Measurements from ENCODE around the gene ZNF488. TPM values are rescaled to one million over a fixed set of nuclear protein-coding genes. Genes with fewer than 3 reads are reported as not detected.

The ZNF488 gene
- polyA plus RNA-seq, 2 of the 4 experiments (the other 2 are of a cell fraction): 4.0 to 8.3 TPM

Other genes starting within 250 kb of the ZNF488 start
- not detected in 2 replicates for gene GDF10, start 84.1 kb downstream of the ZNF488 start, polyA plus RNA-seq (2011; rRNA removed)
- 0.04 to 0.10 TPM (median 0.09 TPM) in 3 replicates for gene GDF10, start 84.1 kb downstream of the ZNF488 start, polyA plus RNA-seq (2017; fragmentation: RNase III; extraction: RNeasy Plus Mini Kit Qiagen cat#74134 plus additional on column Dnase treatment)
- not detected in 2 replicates for gene GDF2, start 61.8 kb downstream of the ZNF488 start, polyA plus RNA-seq (2011; rRNA removed)
- not detected in 3 replicates for gene GDF2, start 61.8 kb downstream of the ZNF488 start, polyA plus RNA-seq (2017; fragmentation: RNase III; extraction: RNeasy Plus Mini Kit Qiagen cat#74134 plus additional on column Dnase treatment)
- not detected in 2 replicates for gene RBP3, start 35.9 kb downstream of the ZNF488 start, polyA plus RNA-seq (2011; rRNA removed)
- gene RBP3, start 35.9 kb downstream of the ZNF488 start, polyA plus RNA-seq (2017; fragmentation: RNase III; extraction: RNeasy Plus Mini Kit Qiagen cat#74134 plus additional on column Dnase treatment): not detected in 3 replicates
- gene ANXA8, start 99.8 kb upstream of the ZNF488 start, polyA plus RNA-seq (2011; rRNA removed): 7.5 and 8.1 TPM in 2 replicates
- 35.3 to 42.3 TPM (median 38.8 TPM) in 3 replicates for gene ANXA8, start 99.8 kb upstream of the ZNF488 start, polyA plus RNA-seq (2017; fragmentation: RNase III; extraction: RNeasy Plus Mini Kit Qiagen cat#74134 plus additional on column Dnase treatment)
- not detected in 2 replicates for gene FAM25G, start 107.4 kb upstream of the ZNF488 start, polyA plus RNA-seq (2011; rRNA removed)
- gene FAM25G, start 107.4 kb upstream of the ZNF488 start, polyA plus RNA-seq (2017; fragmentation: RNase III; extraction: RNeasy Plus Mini Kit Qiagen cat#74134 plus additional on column Dnase treatment): 1.1 TPM in 1 of 3 replicates, not detected in the others
- gene AGAP9, start 139.3 kb upstream of the ZNF488 start, polyA plus RNA-seq (2011; rRNA removed): 12.7 and 14.3 TPM in 2 replicates
- gene AGAP9, start 139.3 kb upstream of the ZNF488 start, polyA plus RNA-seq (2017; fragmentation: RNase III; extraction: RNeasy Plus Mini Kit Qiagen cat#74134 plus additional on column Dnase treatment): 5.1 to 5.8 TPM (median 5.8 TPM) in 3 replicates

Data from A549 (cell line).